ENCODE measurements around the gene PPM1A.

Gene PPM1A

GRCh38 chr14:60241091-60241490 lies 7.9 kb upstream of the PPM1A start:
- Histone ChIP-seq H3K9me2 (ENCODE audit: low read depth, low read length) (no peaks in the 10 kb centered on the region), H3F3A (ENCODE audit: insufficient read depth, low read length) (no peaks in the 10 kb centered on the region), H3K79me2 (ENCODE audit: insufficient read depth, low read length) (no peaks in the 10 kb centered on the region), H3K4me2 (ENCODE audit: low read length) (no peak overlapping the region), H3K9ac (ENCODE audit: low read length) (no peak overlapping the region), H3K4me1 (ENCODE audit: insufficient read depth, low read length, severe bottlenecking) (peaks cover 22% of the 10 kb centered on the region), H3K9me3 (ENCODE audit: low read length) (no peaks in the 10 kb centered on the region), H3K36me3 (ENCODE audit: insufficient read depth, low read length) (no peaks in the 10 kb centered on the region), H4K20me1 (ENCODE audit: insufficient read depth, low read length) (no peaks in the 10 kb centered on the region), H3K4me3 (ENCODE audit: low read depth, low read length, poor library complexity, severe bottlenecking) (no peak overlapping the region), H3K27me3 (ENCODE audit: insufficient read depth, low read length) (no peaks in the 10 kb centered on the region), H2AFZ (ENCODE audit: low read length) (no peak overlapping the region), H3K27ac (ENCODE audit: low read depth, low read length, poor library complexity, severe bottlenecking) (no peak overlapping the region)
- TF ChIP-seq CTCF (IDR thresholded peaks at IDR 0.05; ENCODE audit: low read length) (no peak), EZH2 (IDR thresholded peaks at IDR 0.05; ENCODE audit: borderline replicate concordance, low read length) (no peak)

- no peaks in the 10 kb centered on the region for H3K79me2 ChIP-seq (ENCODE audit: insufficient read depth, low read length)
- H3K9ac ChIP-seq (ENCODE audit: low read length): no peak overlapping the region
- no peaks in the 10 kb centered on the region for H3F3A ChIP-seq (ENCODE audit: insufficient read depth, low read length)
- no peaks in the 10 kb centered on the region for H3K9me3 ChIP-seq (ENCODE audit: low read length)
- peak overlapping the region; percentile 8 for H3K27ac ChIP-seq (ENCODE audit: low read depth, low read length, poor library complexity, severe bottlenecking)
- TF ChIP-seq CTCF (IDR thresholded peaks at IDR 0.05; ENCODE audit: low read length): no peak
- TF ChIP-seq EZH2 (IDR thresholded peaks at IDR 0.05; ENCODE audit: borderline replicate concordance, low read length): no peak
- H3K9me2 ChIP-seq (ENCODE audit: low read depth, low read length): no peaks in the 10 kb centered on the region
- no peaks in the 10 kb centered on the region for H3K27me3 ChIP-seq (ENCODE audit: insufficient read depth, low read length)
- H4K20me1 ChIP-seq (ENCODE audit: insufficient read depth, low read length): no peaks in the 10 kb centered on the region
- no peak overlapping the region for H3K4me3 ChIP-seq (ENCODE audit: low read depth, low read length, poor library complexity, severe bottlenecking)
- no peaks in the 10 kb centered on the region for H3K36me3 ChIP-seq (ENCODE audit: insufficient read depth, low read length)
- H3K4me1 ChIP-seq (ENCODE audit: insufficient read depth, low read length, severe bottlenecking): peaks cover 29% of the 10 kb centered on the region
- no peak overlapping the region for H2AFZ ChIP-seq (ENCODE audit: low read length)
- no peak overlapping the region for H3K4me2 ChIP-seq (ENCODE audit: low read length)
Measured at GRCh38 chr14:60242429-60242828, 6.6 kb upstream of the PPM1A start.

GRCh38 chr14:60245380-60246177 lies 3.4 kb upstream of the PPM1A start:
- no peaks in the 10 kb centered on the region for H4K20me1 ChIP-seq (ENCODE audit: insufficient read depth, low read length)
- no peak overlapping the region for H3K9ac ChIP-seq (ENCODE audit: low read length)
- H3K9me3 ChIP-seq (ENCODE audit: low read length): no peaks in the 10 kb centered on the region
- H3K4me3 ChIP-seq (ENCODE audit: low read depth, low read length, poor library complexity, severe bottlenecking): no peak overlapping the region
- H3K4me1 ChIP-seq (ENCODE audit: insufficient read depth, low read length, severe bottlenecking): peaks cover 44% of the 10 kb centered on the region
- no peak overlapping the region for H2AFZ ChIP-seq (ENCODE audit: low read length)
- H3K9me2 ChIP-seq (ENCODE audit: low read depth, low read length): no peaks in the 10 kb centered on the region
- no peaks in the 10 kb centered on the region for H3K27me3 ChIP-seq (ENCODE audit: insufficient read depth, low read length)
- H3F3A ChIP-seq (ENCODE audit: insufficient read depth, low read length): no peaks in the 10 kb centered on the region
- H3K27ac ChIP-seq (ENCODE audit: low read depth, low read length, poor library complexity, severe bottlenecking): peak overlapping the region; percentile 65
- peaks cover 8% of the 10 kb centered on the region for H3K79me2 ChIP-seq (ENCODE audit: insufficient read depth, low read length)
- no peak for TF ChIP-seq CTCF (IDR thresholded peaks at IDR 0.05; ENCODE audit: low read length)
- TF ChIP-seq EZH2 (IDR thresholded peaks at IDR 0.05; ENCODE audit: borderline replicate concordance, low read length): no peak
- H3K36me3 ChIP-seq (ENCODE audit: insufficient read depth, low read length): no peaks in the 10 kb centered on the region
- no peak overlapping the region for H3K4me2 ChIP-seq (ENCODE audit: low read length)

Measured in OCI-LY1 (cell line).